Measurements from ENCODE around the gene BCHE. TPM values are rescaled to one million over a fixed set of nuclear protein-coding genes. Genes with fewer than 3 reads are reported as not detected.

The BCHE gene
- total RNA-seq = 5.8 TPM
- long read RNA-seq, partial matches to known transcripts = 1 of 5 reads
- long read RNA-seq, other reads (novel, unspliced or antisense) = 0 of 5 reads

- Histone ChIP-seq H3K36me3 (no peaks in the 10 kb centered on the region), H3K27ac (no peak within 1 kb of the TSS), H3K4me3 (peak within 1 kb of the TSS; percentile 32), H3K4me1 (no peaks in the 10 kb centered on the region), H3K27me3 (ENCODE audit: low read depth) (no peaks in the 10 kb centered on the region), H3K9me3 (no peaks in the 10 kb centered on the region)
- DNase-seq (no peak), ATAC-seq (no peak)
- intact Hi-C loops (cut with DNase I) = no loop called here
- no peak for TF ChIP-seq CTCF (IDR thresholded peaks at IDR 0.05)
Observed at GRCh38 chr3:165837058-165837525, at the start of gene BCHE. Gene BCHE (minus strand): TSS chr3:165837423. CDS start chr3:165831033, 6,390 bp downstream.

GRCh38 chr3:165885558-165886270 lies 48.5 kb upstream of the BCHE start:
- Histone ChIP-seq H3K27me3 (ENCODE audit: low read depth) (no peaks in the 10 kb centered on the region), H3K36me3 (no peaks in the 10 kb centered on the region), H3K27ac (no peak overlapping the region), H3K9me3 (no peaks in the 10 kb centered on the region), H3K4me1 (no peaks in the 10 kb centered on the region), H3K4me3 (no peak overlapping the region)
- intact Hi-C loops (cut with DNase I) = no loop called here
- DNase-seq (no peak), ATAC-seq (no peak)
- no peak for TF ChIP-seq CTCF (IDR thresholded peaks at IDR 0.05)

- no peak for TF ChIP-seq CTCF (IDR thresholded peaks at IDR 0.05)
- Histone ChIP-seq H3K9me3 (no peaks in the 10 kb centered on the region), H3K27ac (no peak overlapping the region), H3K27me3 (ENCODE audit: low read depth) (no peaks in the 10 kb centered on the region), H3K36me3 (no peaks in the 10 kb centered on the region), H3K4me3 (no peak overlapping the region), H3K4me1 (no peaks in the 10 kb centered on the region)
- ATAC-seq = no peak
- intact Hi-C loops (cut with DNase I) = no loop called here
- no peak for DNase-seq
Observed at GRCh38 chr3:165884518-165884917, 47.3 kb upstream of the BCHE start.

GRCh38 chr3:165883863-165884478 lies 46.7 kb upstream of the BCHE start:
- Histone ChIP-seq H3K36me3 (no peaks in the 10 kb centered on the region), H3K4me3 (peak overlapping the region; percentile 41)
- DNase-seq = no peak

GRCh38 chr3:165883117-165883516 lies 45.9 kb upstream of the BCHE start:
- Histone ChIP-seq H3K4me3 (no peak overlapping the region), H3K4me1 (no peaks in the 10 kb centered on the region)
- no peak for ATAC-seq

More at GRCh38 chr3:165883863-165884478, 46.7 kb upstream of the BCHE start:
- Histone ChIP-seq H3K9me3 (no peaks in the 10 kb centered on the region), H3K27me3 (ENCODE audit: low read depth) (no peaks in the 10 kb centered on the region), H3K27ac (no peak overlapping the region), H3K4me1 (no peaks in the 10 kb centered on the region)
- no peak for TF ChIP-seq CTCF (IDR thresholded peaks at IDR 0.05)
- ATAC-seq = no peak
- intact Hi-C loops (cut with DNase I) = no loop called here

More at GRCh38 chr3:165883117-165883516, 45.9 kb upstream of the BCHE start:
- Histone ChIP-seq H3K27ac (no peak overlapping the region), H3K9me3 (no peaks in the 10 kb centered on the region), H3K36me3 (no peaks in the 10 kb centered on the region), H3K27me3 (ENCODE audit: low read depth) (no peaks in the 10 kb centered on the region)
- intact Hi-C loops (cut with DNase I) = no loop called here
- DNase-seq = no peak
- TF ChIP-seq CTCF (IDR thresholded peaks at IDR 0.05) = no peak

Data from lower lobe of right lung (tissue), 2 donors.